DOHH2 (cell line): ENCODE results near the gene ADGRG6.

ENCODE experiments used
- EZH2phosphoT487 ChIP-seq: fragments of 200-600 bp; sonication (generic); IDR thresholded peaks from 2 replicates; pipeline ENCODE4 v1.6.1; 2017; ENCODE audit warnings: borderline replicate concordance, mild to moderate bottlenecking, antibody characterized with exemption, low read length, moderate library complexity, mixed read lengths
- TF ChIP-seq, protein P1 (sequence below): fragments of 200-600 bp; sonication (generic); IDR thresholded peaks from one replicate; pipeline ENCODE4 v1.5.1; 2014; ENCODE audit warnings: antibody characterized with exemption, mild to moderate bottlenecking, low read depth, low read length; ENCODE audit not compliant: poor library complexity, severe bottlenecking

DNA sequence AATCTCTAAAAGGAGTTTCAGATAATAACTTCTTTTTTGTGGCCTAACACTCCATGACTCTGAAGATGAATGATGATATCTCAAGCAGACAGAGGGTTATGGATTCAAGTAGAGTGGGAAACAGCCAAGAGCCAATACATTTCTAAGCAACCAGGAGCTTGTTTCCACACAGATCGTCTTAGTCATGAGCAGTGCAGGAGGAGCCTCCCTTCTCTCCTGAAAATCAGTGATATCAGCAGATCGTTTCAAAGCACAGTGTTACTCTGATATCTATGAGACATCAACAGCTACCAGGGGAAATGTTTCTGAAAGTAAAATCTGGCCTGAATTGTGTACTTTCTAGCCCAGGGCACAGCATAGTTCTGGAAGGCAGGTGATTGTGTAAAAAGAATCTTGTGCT, 11.5 kb downstream of the ADGRG6 start:
- TF ChIP-seq, protein P1, sequence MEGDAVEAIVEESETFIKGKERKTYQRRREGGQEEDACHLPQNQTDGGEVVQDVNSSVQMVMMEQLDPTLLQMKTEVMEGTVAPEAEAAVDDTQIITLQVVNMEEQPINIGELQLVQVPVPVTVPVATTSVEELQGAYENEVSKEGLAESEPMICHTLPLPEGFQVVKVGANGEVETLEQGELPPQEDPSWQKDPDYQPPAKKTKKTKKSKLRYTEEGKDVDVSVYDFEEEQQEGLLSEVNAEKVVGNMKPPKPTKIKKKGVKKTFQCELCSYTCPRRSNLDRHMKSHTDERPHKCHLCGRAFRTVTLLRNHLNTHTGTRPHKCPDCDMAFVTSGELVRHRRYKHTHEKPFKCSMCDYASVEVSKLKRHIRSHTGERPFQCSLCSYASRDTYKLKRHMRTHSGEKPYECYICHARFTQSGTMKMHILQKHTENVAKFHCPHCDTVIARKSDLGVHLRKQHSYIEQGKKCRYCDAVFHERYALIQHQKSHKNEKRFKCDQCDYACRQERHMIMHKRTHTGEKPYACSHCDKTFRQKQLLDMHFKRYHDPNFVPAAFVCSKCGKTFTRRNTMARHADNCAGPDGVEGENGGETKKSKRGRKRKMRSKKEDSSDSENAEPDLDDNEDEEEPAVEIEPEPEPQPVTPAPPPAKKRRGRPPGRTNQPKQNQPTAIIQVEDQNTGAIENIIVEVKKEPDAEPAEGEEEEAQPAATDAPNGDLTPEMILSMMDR: no peak
- no peak for TF ChIP-seq EZH2phosphoT487
